HG03045 (cell line): Measurements from ENCODE around the gene DEAF1.

Experiments used
- ATAC-seq: cut with Tn5 transposase; IDR thresholded peaks from one replicate; pipeline ENCODE4 v1.9.1; 2021; ENCODE audit warnings: mild to moderate bottlenecking, moderate library complexity; ENCODE audit not compliant: unreplicated experiment

Gene DEAF1

GRCh38 chr11:613369-613968 lies 81.6 kb downstream of the DEAF1 start:
- ATAC-seq = no peak

- no peak for ATAC-seq
These were observed 82.1 kb downstream of the DEAF1 start for GRCh38 chr11:612961-613300.

- ATAC-seq = no peak
These were observed 82.6 kb downstream of the DEAF1 start for GRCh38 chr11:612201-612960.

- ATAC-seq = no peak
These were observed 83.7 kb downstream of the DEAF1 start for GRCh38 chr11:611001-611996.

- ATAC-seq = no peak
These were observed 84.7 kb downstream of the DEAF1 start for GRCh38 chr11:610146-610801.

GRCh38 chr11:609341-609811 lies 85.6 kb downstream of the DEAF1 start:
- ATAC-seq = no peak

- no peak for ATAC-seq
These were observed 86.2 kb downstream of the DEAF1 start for GRCh38 chr11:608791-609251.

- no peak for ATAC-seq
These were observed 86.9 kb downstream of the DEAF1 start for GRCh38 chr11:607971-608659.

GRCh38 chr11:607020-607780 lies 87.8 kb downstream of the DEAF1 start:
- ATAC-seq = no peak

GRCh38 chr11:606245-606644 lies 88.8 kb downstream of the DEAF1 start:
- no peak for ATAC-seq

- no peak for ATAC-seq
These were observed 89.5 kb downstream of the DEAF1 start for GRCh38 chr11:605286-606129.

- ATAC-seq = no peak
These were observed 91.9 kb downstream of the DEAF1 start for GRCh38 chr11:603154-603553.

GRCh38 chr11:601573-602245 lies 93.3 kb downstream of the DEAF1 start:
- no peak for ATAC-seq

- ATAC-seq = no peak
These were observed 96.9 kb downstream of the DEAF1 start for GRCh38 chr11:598005-598680.

GRCh38 chr11:597166-597725 lies 97.8 kb downstream of the DEAF1 start:
- no peak for ATAC-seq

GRCh38 chr11:596374-596773 lies 98.6 kb downstream of the DEAF1 start:
- ATAC-seq = no peak

- ATAC-seq = no peak
These were observed 99.6 kb downstream of the DEAF1 start for GRCh38 chr11:595400-595799.
